Measurements from ENCODE around the gene PM20D1. TPM values are rescaled to one million over a fixed set of nuclear protein-coding genes. Genes with fewer than 3 reads are reported as not detected.
"Not testable (repeated sequence)": the region's sequence is repeated elsewhere in the genome, so short reads cannot be mapped to it uniquely, and the experiment has no call there.

Gene PM20D1
- total and polyA plus RNA-seq, 10 of the 15 experiments (the other 5 are each of a cell fraction or from before 2014, with no cell fraction given) = not detected

DNA sequence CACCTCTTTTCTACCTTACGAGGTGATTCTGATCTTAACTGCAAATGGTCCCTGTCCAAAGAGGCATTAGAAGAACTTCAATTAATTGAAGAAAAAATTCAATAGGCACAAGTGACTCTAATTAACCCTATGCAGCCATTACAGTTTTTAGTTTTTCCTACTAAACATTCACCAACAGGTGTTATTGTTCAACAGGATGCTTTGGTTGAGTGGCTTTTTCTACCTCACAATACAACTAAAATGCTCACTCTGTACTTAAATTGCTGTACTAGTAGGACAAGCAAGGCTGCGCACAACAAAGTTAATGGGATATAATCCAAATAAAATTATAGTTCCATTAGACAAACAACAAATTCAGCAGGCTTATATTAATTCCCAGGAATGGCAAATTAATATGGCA lies 11.6 kb upstream of the PM20D1 start:
- POLR2A ChIA-PET = no interaction called here
- TF ChIP-seq ESRRA (IDR thresholded peaks at IDR 0.05; ENCODE audit: low read length) (no peak), CBFB (IDR thresholded peaks at IDR 0.05; ENCODE audit: low read depth) (no peak), HDAC6 (IDR thresholded peaks at IDR 0.05; ENCODE audit: unreplicated experiment) (no peak)
- no peak for ATAC-seq
- no peaks in the 10 kb centered on the region for H3K4me1 ChIP-seq (ENCODE audit: control insufficient read depth, insufficient read depth, low read length)
- WGBS (ENCODE audit: insufficient coverage, insufficient replicate concordance, low lambda C conversion rate, missing lambda C conversion rate) = 83% methylated on average over 2 of the region's 2 CpGs
- no peak for FAIRE-seq
- RAD21 ChIA-PET (ENCODE audit: unreplicated experiment) = no interaction called here
- H3K79me2 ChIP-seq (ENCODE audit: control insufficient read depth, insufficient read depth, low read length) = no peaks in the 10 kb centered on the region
- no peaks in the 10 kb centered on the region; the same call in 2 of the 3 replicates for H3K9me3 ChIP-seq (replicated peaks; ENCODE audit: control insufficient read depth, insufficient read depth, low read length)
- H3K4me2 ChIP-seq (ENCODE audit: control insufficient read depth, insufficient read depth) = no peak overlapping the region
- H3K27me3 ChIP-seq (replicated peaks in 1 of 2; ENCODE audit: control insufficient read depth in 2 of 2, insufficient read depth in 2 of 2, low read length in 1 of 2) = no peaks in the 10 kb centered on the region
- no peaks in the 10 kb centered on the region for H3K36me3 ChIP-seq (ENCODE audit: control insufficient read depth in 2 of 2, insufficient read depth in 2 of 2, low read length in 1 of 2)
- in situ Hi-C loops (cut with MboI) (no loop called here), intact Hi-C loops (cut with micrococcal nuclease; ENCODE audit: unreplicated experiment) (loop anchor here (5.0 kb wide), 1 partner anchor 49 kb away; the partner anchor contains the start of gene SLC41A1)
- SMC1A ChIA-PET (ENCODE audit: uncharacterized antibody, unreplicated experiment) = no interaction called here
- H2AFZ ChIP-seq (ENCODE audit: control insufficient read depth, low read depth, low read length) = no peak overlapping the region
- no peak overlapping the region for H3K9ac ChIP-seq (ENCODE audit: control insufficient read depth, insufficient read depth, low read length)
- CTCF ChIA-PET = no interaction called here
- H3K4me3 ChIP-seq = no peak overlapping the region
- no peaks in the 10 kb centered on the region for H4K20me1 ChIP-seq (ENCODE audit: control insufficient read depth, insufficient read depth)
- no peak overlapping the region for H3K27ac ChIP-seq (ENCODE audit: control insufficient read depth, insufficient read depth)
- BruUV-seq (replicated peaks) = no TSS peak
- DNase-seq (ENCODE audit: low read depth, low spot score) = no peak

- BruUV-seq (replicated peaks) = no TSS peak
- FAIRE-seq (no peak), DNase-seq (ENCODE audit: low read depth, low spot score) (no peak), ATAC-seq (no peak)
- Histone ChIP-seq H3K4me3 (no peak overlapping the region), H3K79me2 (ENCODE audit: control insufficient read depth, insufficient read depth, low read length) (no peaks in the 10 kb centered on the region), H3K4me1 (ENCODE audit: control insufficient read depth, insufficient read depth, low read length) (no peaks in the 10 kb centered on the region), H3K36me3 (ENCODE audit: control insufficient read depth in 2 of 2, insufficient read depth in 2 of 2, low read length in 1 of 2) (no peaks in the 10 kb centered on the region), H3K27me3 (replicated peaks in 1 of 2; ENCODE audit: control insufficient read depth in 2 of 2, insufficient read depth in 2 of 2, low read length in 1 of 2) (no peaks in the 10 kb centered on the region), H3K4me2 (ENCODE audit: control insufficient read depth, insufficient read depth) (no peak overlapping the region), H2AFZ (ENCODE audit: control insufficient read depth, low read depth, low read length) (no peak overlapping the region), H3K9ac (ENCODE audit: control insufficient read depth, insufficient read depth, low read length) (no peak overlapping the region), H3K27ac (ENCODE audit: control insufficient read depth, insufficient read depth) (no peak overlapping the region), H3K9me3 (replicated peaks; ENCODE audit: control insufficient read depth, insufficient read depth, low read length) (no peaks in the 10 kb centered on the region; the same call in 2 of the 3 replicates), H4K20me1 (ENCODE audit: control insufficient read depth, insufficient read depth) (no peaks in the 10 kb centered on the region)
- ChIA-PET POLR2A (interaction anchor here (0.5 to 1.5 kb wide), 2 partner anchors 10 to 25 kb away, joined by 3 read pairs; no protein-coding TSS in a partner anchor), RAD21 (ENCODE audit: unreplicated experiment) (interaction anchor here (0.7 to 1.3 kb wide), 2 partner anchors 119 to 200 kb away, joined by 3 to 5 read pairs; no protein-coding TSS in a partner anchor), CTCF (interaction anchor here (1.1 to 1.9 kb wide), 3 partner anchors 61 to 200 kb away, joined by 5 to 7 read pairs (median 6); no protein-coding TSS in a partner anchor), SMC1A (ENCODE audit: uncharacterized antibody, unreplicated experiment) (interaction anchor here (0.9 to 1.5 kb wide), 2 partner anchors 42 to 53 kb away, joined by 3 to 4 read pairs; no protein-coding TSS in a partner anchor)
- intact Hi-C loops (cut with micrococcal nuclease; ENCODE audit: unreplicated experiment) (no loop called here), in situ Hi-C loops (cut with MboI) (no loop called here)
- WGBS (ENCODE audit: insufficient coverage, insufficient replicate concordance, low lambda C conversion rate, missing lambda C conversion rate) = 2% methylated on average over 6 of the region's 6 CpGs
- TF ChIP-seq POLR2A (IDR thresholded peaks at IDR 0.05; ENCODE audit: low read depth, low read length) = no peak
- no peak for TF ChIP-seq NR2C1 (IDR thresholded peaks at IDR 0.05)
- no peak for TF ChIP-seq NBN (IDR thresholded peaks at IDR 0.05)
Measured at GRCh38 chr1:205858141-205858961, 8.4 kb upstream of the PM20D1 start.

DNA sequence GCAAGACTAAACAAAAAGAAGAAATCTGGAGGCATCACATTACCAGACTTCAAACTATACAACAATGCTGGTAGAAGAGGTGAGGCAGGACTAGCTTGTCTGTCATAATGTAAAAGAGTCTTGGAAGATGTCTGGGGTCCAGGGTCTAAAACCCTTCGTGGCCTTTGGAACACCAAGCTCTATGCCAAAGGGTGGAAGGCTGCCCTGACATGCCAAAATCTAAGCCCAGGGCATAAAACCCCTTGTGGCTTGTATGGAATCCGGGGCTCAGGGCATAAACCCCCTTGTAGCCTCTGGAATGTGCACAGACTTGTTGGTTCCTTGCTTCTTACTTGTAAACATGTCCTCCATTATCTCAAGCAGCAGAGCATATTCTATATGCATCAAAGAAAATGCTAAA lies 7.6 kb upstream of the PM20D1 start:
- ChIA-PET RAD21 (ENCODE audit: unreplicated experiment) (interaction anchor here (0.7 kb wide), 1 partner anchor 120 kb away, joined by 3 read pairs; no protein-coding TSS in a partner anchor), CTCF (interaction anchor here (1.7 to 1.9 kb wide), 2 partner anchors 61 to 66 kb away, joined by 5 to 6 read pairs; no protein-coding TSS in a partner anchor), POLR2A (interaction anchor here (0.5 to 1.5 kb wide), 2 partner anchors 9 to 24 kb away, joined by 3 read pairs; no protein-coding TSS in a partner anchor)
- H3K36me3 ChIP-seq (ENCODE audit: control insufficient read depth in 2 of 2, insufficient read depth in 2 of 2, low read length in 1 of 2); H3K4me2 ChIP-seq (ENCODE audit: control insufficient read depth, insufficient read depth); H3K9me3 ChIP-seq (replicated peaks; ENCODE audit: control insufficient read depth, insufficient read depth, low read length); H3K27ac ChIP-seq (ENCODE audit: control insufficient read depth, insufficient read depth); ATAC-seq; BruUV-seq (replicated peaks); H3K4me1 ChIP-seq (ENCODE audit: control insufficient read depth, insufficient read depth, low read length); H2AFZ ChIP-seq (ENCODE audit: control insufficient read depth, low read depth, low read length); H3K27me3 ChIP-seq (replicated peaks in 1 of 2; ENCODE audit: control insufficient read depth in 2 of 2, insufficient read depth in 2 of 2, low read length in 1 of 2); H3K9ac ChIP-seq (ENCODE audit: control insufficient read depth, insufficient read depth, low read length); intact Hi-C loops (cut with micrococcal nuclease; ENCODE audit: unreplicated experiment); in situ Hi-C loops (cut with MboI); FAIRE-seq; SMC1A ChIA-PET (ENCODE audit: uncharacterized antibody, unreplicated experiment); H3K4me3 ChIP-seq; DNase-seq (ENCODE audit: low read depth, low spot score); H3K79me2 ChIP-seq (ENCODE audit: control insufficient read depth, insufficient read depth, low read length); H4K20me1 ChIP-seq (ENCODE audit: control insufficient read depth, insufficient read depth): not testable (repeated sequence)
- 2% methylated on average over 2 of the region's 2 CpGs for WGBS (ENCODE audit: insufficient coverage, insufficient replicate concordance, low lambda C conversion rate, missing lambda C conversion rate)
